SJSA1 (cell line): Measurements from ENCODE around the gene PTPMT1. TPM values are rescaled to one million over a fixed set of nuclear protein-coding genes. Genes with fewer than 3 reads are reported as not detected.

ENCODE experiments used
- DNase-seq, 2 experiments: peaks; one replicate each; pipeline ENCODE4 v3.0.0-alpha.2; 2015 to 2020; ENCODE audit warnings: low spot score in 2 of 2, low read depth in 1 of 2
- H3K27ac ChIP-seq: fragments of 250-450 bp; sonication (Bioruptor Pico); 2 replicates; pipeline ENCODE4 v1.5.1; 2020; ENCODE audit warnings: mild to moderate bottlenecking, moderate library complexity
- H3K27me3 ChIP-seq: fragments of 250-450 bp; sonication (Bioruptor Pico); replicated peaks from 2 replicates; pipeline ENCODE4 v1.5.1; 2020; ENCODE audit warnings: mild to moderate bottlenecking, moderate library complexity
- H3K36me3 ChIP-seq: fragments of 250-450 bp; sonication (Bioruptor Pico); 2 replicates; pipeline ENCODE4 v1.5.1; 2020; ENCODE audit warnings: mild to moderate bottlenecking
- H3K4me1 ChIP-seq: fragments of 250-450 bp; sonication (Bioruptor Pico); replicated peaks from 2 replicates; pipeline ENCODE4 v1.6.1; 2021; ENCODE audit warnings: mild to moderate bottlenecking
- H3K4me3 ChIP-seq: fragments of 250-450 bp; sonication (Bioruptor Pico); 2 replicates; pipeline ENCODE4 v1.5.1; 2020; ENCODE audit warnings: mild to moderate bottlenecking
- H3K9me3 ChIP-seq: fragments of 250-450 bp; sonication (Bioruptor Pico); replicated peaks from 2 replicates; pipeline ENCODE4 v1.5.1; 2020; ENCODE audit warnings: mild to moderate bottlenecking
- total RNA-seq: library from RNA; depleted of rRNA; stranded (reverse); fragments of >200 nt; shearing (Covaris generic); gene quantifications from 2 replicates; pipeline ENCODE4 v1.2.3, GENCODE V29; 2014

PTPMT1 gene
- total RNA-seq, 1 experiment from 2014 or later = 134 TPM

GRCh38 chr11:47593934-47594855, 28.8 kb downstream of the PTPMT1 start, which contains the start of gene C1QTNF4:
TSS of gene C1QTNF4 (minus strand) at chr11:47594411. CDS start at chr11:47590810, 3,601 bp downstream.
- H3K27ac ChIP-seq = no peak within 1 kb of the TSS
- peaks cover 33% of the 10 kb centered on the region for H3K27me3 ChIP-seq
- peaks cover 4% of the 10 kb centered on the region for H3K4me1 ChIP-seq
- no peaks in the 10 kb centered on the region for H3K36me3 ChIP-seq
- no peak within 1 kb of the TSS for H3K4me3 ChIP-seq
- no peaks in the 10 kb centered on the region for H3K9me3 ChIP-seq
- no peak for DNase-seq

- no peak for DNase-seq
- no peak overlapping the region for H3K27ac ChIP-seq
- H3K4me1 ChIP-seq = peaks cover 4% of the 10 kb centered on the region
- no peak overlapping the region for H3K4me3 ChIP-seq
- peaks cover 33% of the 10 kb centered on the region for H3K27me3 ChIP-seq
- H3K9me3 ChIP-seq = no peaks in the 10 kb centered on the region
- no peaks in the 10 kb centered on the region for H3K36me3 ChIP-seq
Observed at GRCh38 chr11:47595029-47595428, 29.6 kb downstream of the PTPMT1 start.

DNA sequence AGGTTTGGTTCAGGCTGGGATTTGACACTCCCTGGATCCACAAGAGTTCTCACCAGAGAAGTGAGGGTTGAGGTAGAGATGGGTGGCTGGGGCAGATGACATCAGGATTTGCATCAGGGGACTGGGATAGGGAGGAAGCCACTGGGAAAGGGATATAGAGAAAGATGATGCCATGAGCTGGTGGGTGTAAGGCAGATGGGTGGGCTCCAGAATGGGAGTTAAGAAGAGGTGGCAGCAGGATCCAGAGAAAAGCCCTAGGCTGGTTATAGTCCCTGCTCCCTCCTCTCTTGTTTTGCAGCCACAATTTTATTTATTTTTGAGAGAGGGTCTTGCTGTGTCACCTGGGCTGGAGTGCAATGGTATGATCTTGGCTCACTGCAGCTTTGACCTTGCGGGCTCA, 30.6 kb downstream of the PTPMT1 start:
- no peaks in the 10 kb centered on the region for H3K36me3 ChIP-seq
- no peaks in the 10 kb centered on the region for H3K9me3 ChIP-seq
- no peak overlapping the region for H3K27ac ChIP-seq
- peaks cover 4% of the 10 kb centered on the region for H3K4me1 ChIP-seq
- H3K27me3 ChIP-seq = peaks cover 33% of the 10 kb centered on the region
- no peak for DNase-seq
- H3K4me3 ChIP-seq = no peak overlapping the region

GRCh38 chr11:47599902-47600301, 34.5 kb downstream of the PTPMT1 start:
- Histone ChIP-seq H3K9me3 (no peaks in the 10 kb centered on the region), H3K27me3 (peaks cover 6% of the 10 kb centered on the region), H3K27ac (no peak overlapping the region), H3K36me3 (no peaks in the 10 kb centered on the region), H3K4me3 (no peak overlapping the region), H3K4me1 (no peaks in the 10 kb centered on the region)
- no peak for DNase-seq

GRCh38 chr11:47603295-47603694, 37.9 kb downstream of the PTPMT1 start:
- Histone ChIP-seq H3K9me3 (0 out of 2 replicates have a peak, but pooled peaks cover 3% of the 10 kb centered on the region), H3K27me3 (no peaks in the 10 kb centered on the region), H3K4me1 (no peaks in the 10 kb centered on the region), H3K4me3 (no peak overlapping the region), H3K27ac (no peak overlapping the region), H3K36me3 (no peaks in the 10 kb centered on the region)
- no peak for DNase-seq

DNA sequence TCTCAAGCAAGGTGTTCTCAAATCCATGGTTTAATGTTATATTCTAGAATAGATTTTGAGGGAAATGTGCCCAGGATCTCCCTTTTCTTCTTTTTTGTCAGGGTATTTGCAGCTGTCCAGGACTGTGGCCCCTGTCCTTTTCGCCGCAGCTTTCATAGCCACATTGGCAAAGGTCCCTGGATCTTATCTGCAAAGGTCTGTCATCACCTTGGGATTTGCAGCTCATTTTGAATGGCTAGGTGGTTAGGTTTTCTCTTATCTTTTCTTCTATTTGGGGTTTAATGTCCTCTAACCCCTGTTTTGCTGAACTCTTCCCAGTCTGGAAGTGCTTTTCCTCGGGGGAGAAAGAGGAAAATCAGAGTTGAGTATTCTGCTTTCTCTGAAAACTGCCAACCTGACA, 40.5 kb downstream of the PTPMT1 start:
- no peak overlapping the region for H3K4me3 ChIP-seq
- H3K9me3 ChIP-seq = 0 out of 2 replicates have a peak, but pooled peaks cover 3% of the 10 kb centered on the region
- no peak for DNase-seq
- H3K27ac ChIP-seq = no peak overlapping the region
- H3K27me3 ChIP-seq = no peaks in the 10 kb centered on the region
- no peaks in the 10 kb centered on the region for H3K4me1 ChIP-seq
- no peaks in the 10 kb centered on the region for H3K36me3 ChIP-seq

GRCh38 chr11:47606731-47607130, 41.3 kb downstream of the PTPMT1 start:
- no peaks in the 10 kb centered on the region for H3K27me3 ChIP-seq
- no peak for DNase-seq
- no peak overlapping the region for H3K27ac ChIP-seq
- 0 out of 2 replicates have a peak, but pooled peaks cover 3% of the 10 kb centered on the region for H3K9me3 ChIP-seq
- H3K36me3 ChIP-seq = peaks cover 6% of the 10 kb centered on the region; the same call in 1 of the 2 replicates
- no peaks in the 10 kb centered on the region for H3K4me1 ChIP-seq
- H3K4me3 ChIP-seq = no peak overlapping the region

DNA sequence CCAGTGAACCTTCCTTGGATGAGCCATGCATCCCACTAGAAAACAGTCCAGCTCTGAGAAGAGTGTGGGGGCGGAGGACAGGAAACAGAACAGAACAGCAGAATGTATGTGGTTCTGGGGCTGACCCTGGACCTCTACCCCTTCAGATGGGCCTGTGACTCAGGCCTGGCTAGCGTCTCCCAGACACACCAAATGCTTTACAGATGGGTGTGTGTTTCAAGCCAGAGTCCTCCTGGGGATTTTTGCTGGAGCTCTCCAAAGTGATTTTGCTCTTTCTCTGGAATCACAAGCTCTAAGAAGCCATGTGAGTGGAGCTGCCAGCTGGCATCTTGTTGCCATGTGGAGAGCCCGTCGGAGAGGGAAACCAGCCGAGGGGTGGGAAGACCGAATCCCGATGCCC, 42.0 kb downstream of the PTPMT1 start:
- no peaks in the 10 kb centered on the region for H3K4me1 ChIP-seq
- H3K4me3 ChIP-seq = no peak overlapping the region
- 0 out of 2 replicates have a peak, but pooled peaks cover 3% of the 10 kb centered on the region for H3K9me3 ChIP-seq
- no peak overlapping the region for H3K27ac ChIP-seq
- peaks cover 6% of the 10 kb centered on the region; the same call in 1 of the 2 replicates for H3K36me3 ChIP-seq
- DNase-seq = no peak
- no peaks in the 10 kb centered on the region for H3K27me3 ChIP-seq

DNA sequence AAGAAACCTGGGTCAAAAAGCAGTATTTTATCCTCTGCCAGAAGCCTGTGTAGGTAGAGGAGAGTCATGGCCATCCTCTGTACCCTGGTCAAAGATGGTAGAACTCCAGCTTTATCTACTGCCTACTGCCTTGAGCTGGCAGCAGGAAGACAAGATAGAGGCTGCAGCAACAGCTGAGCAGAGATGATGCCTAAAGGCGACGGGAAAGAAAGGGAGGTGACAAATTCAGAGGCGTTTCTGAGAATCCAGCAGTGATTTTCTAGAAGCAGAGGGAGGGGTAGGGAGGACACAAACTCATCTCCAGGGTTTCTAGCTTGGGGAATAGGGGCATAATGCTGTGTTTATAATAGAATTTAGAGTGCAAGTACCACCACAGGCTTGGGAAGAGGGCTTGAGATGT, 44.3 kb downstream of the PTPMT1 start:
- Histone ChIP-seq H3K9me3 (0 out of 2 replicates have a peak, but pooled peaks cover 3% of the 10 kb centered on the region), H3K36me3 (peaks cover 6% of the 10 kb centered on the region; the same call in 1 of the 2 replicates), H3K27ac (no peak overlapping the region), H3K4me1 (no peaks in the 10 kb centered on the region), H3K4me3 (no peak overlapping the region), H3K27me3 (no peaks in the 10 kb centered on the region)
- DNase-seq = no peak

DNA sequence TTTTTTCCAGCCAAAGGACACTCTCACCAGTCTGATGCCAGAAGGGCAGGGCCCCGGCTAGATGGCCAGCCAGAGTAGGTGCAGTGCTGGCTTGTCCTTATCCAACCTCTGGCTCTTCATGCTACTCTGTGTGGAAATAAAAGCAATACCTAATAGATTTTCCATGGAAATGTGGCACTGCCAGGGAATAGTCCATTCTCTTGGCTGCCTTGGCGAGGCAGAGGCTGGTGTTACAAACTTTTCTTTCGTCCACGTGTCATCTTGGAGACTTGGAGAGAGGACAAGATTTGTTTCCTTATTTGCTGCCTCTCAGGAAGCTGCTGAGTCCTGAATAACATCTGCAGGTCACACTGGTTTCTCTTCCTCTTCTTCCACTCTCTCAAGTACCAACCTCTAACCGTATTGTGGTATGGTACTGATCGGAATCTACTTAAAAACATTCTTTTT, 46.0 kb downstream of the PTPMT1 start:
- DNase-seq = no peak
- Histone ChIP-seq H3K36me3 (peaks cover 6% of the 10 kb centered on the region), H3K9me3 (0 out of 2 replicates have a peak, but pooled peaks cover 3% of the 10 kb centered on the region), H3K27me3 (no peaks in the 10 kb centered on the region), H3K4me1 (no peaks in the 10 kb centered on the region), H3K4me3 (no peak overlapping the region), H3K27ac (no peak overlapping the region)

GRCh38 chr11:47615249-47615648, 49.9 kb downstream of the PTPMT1 start:
- DNase-seq = no peak
- Histone ChIP-seq H3K4me1 (peaks cover 9% of the 10 kb centered on the region), H3K9me3 (no peaks in the 10 kb centered on the region)

DNA sequence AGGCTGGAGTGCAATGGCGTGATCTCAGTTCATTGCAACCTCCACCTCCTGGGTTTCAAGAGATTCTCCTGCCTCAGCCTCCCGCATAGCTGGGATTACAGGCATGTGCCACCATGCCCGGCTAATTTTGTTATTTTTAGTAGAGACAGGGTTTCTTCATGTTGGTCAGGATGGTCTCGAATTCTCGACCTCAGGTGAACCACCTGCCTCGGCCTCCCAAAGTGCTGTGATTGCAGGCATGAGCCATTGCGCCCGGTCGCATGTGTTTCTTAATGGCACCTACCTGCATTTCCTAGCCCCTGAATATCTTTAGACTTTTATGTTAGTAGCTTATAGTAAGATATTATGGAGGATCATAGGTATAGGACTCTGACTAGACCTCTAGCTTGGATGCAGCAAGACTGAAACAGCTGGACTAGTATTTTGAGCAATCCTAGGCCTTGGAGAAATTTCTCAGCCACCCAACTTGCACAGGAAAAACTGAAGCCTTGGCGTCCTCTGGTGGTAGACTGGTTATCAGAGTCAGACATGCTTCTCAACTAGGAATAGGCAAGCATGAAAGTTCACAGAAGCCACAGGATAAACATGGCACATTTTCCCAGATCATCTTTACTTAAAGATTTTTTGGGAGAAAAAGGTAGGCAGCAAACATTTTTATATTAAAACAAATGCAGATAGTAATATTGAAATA, 51.5 kb downstream of the PTPMT1 start:
- H3K4me1 ChIP-seq = peaks cover 9% of the 10 kb centered on the region
- DNase-seq = peak in 1 of 2 experiments; percentile 24
- no peaks in the 10 kb centered on the region for H3K9me3 ChIP-seq
- peaks cover 46% of the 10 kb centered on the region for H3K36me3 ChIP-seq
- H3K4me3 ChIP-seq = no peak overlapping the region
- no peaks in the 10 kb centered on the region for H3K27me3 ChIP-seq
- H3K27ac ChIP-seq = no peak overlapping the region

More at GRCh38 chr11:47615249-47615648, 49.9 kb downstream of the PTPMT1 start:
- Histone ChIP-seq H3K27me3 (no peaks in the 10 kb centered on the region), H3K27ac (no peak overlapping the region), H3K4me3 (no peak overlapping the region), H3K36me3 (peaks cover 38% of the 10 kb centered on the region)

DNA sequence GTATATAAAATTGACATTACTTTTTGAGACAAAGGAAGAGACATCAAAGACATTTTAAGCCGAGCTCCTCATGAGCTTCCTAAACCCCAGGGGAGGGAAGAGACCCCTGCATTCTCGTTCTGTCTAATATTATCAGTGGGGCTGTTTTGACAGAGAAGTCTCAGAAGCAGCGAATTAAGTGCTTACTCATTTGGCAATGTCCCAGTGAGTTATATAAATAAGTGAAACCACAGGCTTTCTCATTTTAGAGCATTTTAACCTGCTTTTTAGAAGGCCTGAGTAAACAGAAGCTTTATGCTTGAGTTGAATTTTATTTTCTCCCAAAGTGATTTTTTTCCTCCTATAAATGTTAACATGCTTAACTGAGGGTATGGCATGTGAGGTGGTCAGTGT, 52.0 kb downstream of the PTPMT1 start:
- peak in 1 of 2 experiments; percentile 19 for DNase-seq
- H3K27ac ChIP-seq = no peak overlapping the region

More for the DNA sequence above, 52.0 kb downstream of the PTPMT1 start:
- peaks cover 9% of the 10 kb centered on the region for H3K4me1 ChIP-seq
- no peaks in the 10 kb centered on the region for H3K9me3 ChIP-seq
- no peaks in the 10 kb centered on the region for H3K27me3 ChIP-seq
- no peak overlapping the region for H3K4me3 ChIP-seq
- peaks cover 51% of the 10 kb centered on the region for H3K36me3 ChIP-seq
